DOHH2 (cell line): ENCODE results near the gene FAM32A.

Experiments
- H3F3A ChIP-seq: fragments of 200-600 bp; sonication (generic), shearing (Covaris generic); 2 replicates; pipeline ENCODE4 v1.6.0; 2016; ENCODE audit warnings: antibody characterized with exemption, mild to moderate bottlenecking; ENCODE audit not compliant: control insufficient read depth, insufficient read depth
- H3K27ac ChIP-seq: fragments of 200-600 bp; sonication (generic); 2 replicates; pipeline ENCODE4 v1.5.1; 2014; ENCODE audit warnings: low read depth, mild to moderate bottlenecking, low read length, moderate library complexity
- H3K27me3 ChIP-seq: fragments of 200-600 bp; sonication (generic); 2 replicates; pipeline ENCODE4 v1.6.1; 2014; ENCODE audit warnings: mild to moderate bottlenecking, low read length, mixed read lengths; ENCODE audit not compliant: control insufficient read depth
- H3K36me3 ChIP-seq: fragments of 200-600 bp; sonication (generic); 2 replicates; pipeline ENCODE4 v1.6.1; 2014; ENCODE audit warnings: mild to moderate bottlenecking, low read length, moderate library complexity, mixed read lengths; ENCODE audit not compliant: control insufficient read depth
- H3K4me1 ChIP-seq: fragments of 200-600 bp; sonication (generic); 2 replicates; pipeline ENCODE4 v1.6.1; 2014; ENCODE audit warnings: mild to moderate bottlenecking, low read length, mixed read lengths; ENCODE audit not compliant: control insufficient read depth
- H3K4me2 ChIP-seq: fragments of 200-600 bp; sonication (generic); 2 replicates; pipeline ENCODE4 v1.6.0; 2014; ENCODE audit warnings: mild to moderate bottlenecking, low read length, moderate library complexity
- H3K4me3 ChIP-seq: fragments of 200-600 bp; sonication (generic); 2 replicates; pipeline ENCODE4 v1.5.1; 2014; ENCODE audit warnings: mild to moderate bottlenecking, low read length, mixed read lengths
- H3K79me2 ChIP-seq: fragments of 200-600 bp; sonication (generic); 2 replicates; pipeline ENCODE4 v1.6.1; 2014; ENCODE audit warnings: mild to moderate bottlenecking, low read length, mixed read lengths; ENCODE audit not compliant: control insufficient read depth
- H3K9me2 ChIP-seq: fragments of 200-600 bp; sonication (generic); replicated peaks from 2 replicates; pipeline ENCODE4 v1.6.1; 2014; ENCODE audit warnings: mild to moderate bottlenecking, low read length, mixed read lengths; ENCODE audit not compliant: control insufficient read depth
- H3K9me3 ChIP-seq: fragments of 200-600 bp; sonication (generic); 2 replicates; pipeline ENCODE4 v1.6.1; 2014; ENCODE audit warnings: antibody characterized with exemption, low read length, mixed read lengths; ENCODE audit not compliant: control insufficient read depth, insufficient read depth
- H4K20me1 ChIP-seq: fragments of 200-600 bp; sonication (generic); 2 replicates; pipeline ENCODE4 v1.6.0; 2014; ENCODE audit warnings: low read depth, mild to moderate bottlenecking, antibody characterized with exemption, low read length, moderate library complexity; ENCODE audit not compliant: control insufficient read depth, insufficient read depth
- EZH2phosphoT487 ChIP-seq: fragments of 200-600 bp; sonication (generic); IDR thresholded peaks from 2 replicates; pipeline ENCODE4 v1.6.1; 2017; ENCODE audit warnings: borderline replicate concordance, mild to moderate bottlenecking, antibody characterized with exemption, low read length, moderate library complexity, mixed read lengths
- TF ChIP-seq, protein P1 (sequence below): fragments of 200-600 bp; sonication (generic); IDR thresholded peaks from one replicate; pipeline ENCODE4 v1.5.1; 2014; ENCODE audit warnings: antibody characterized with exemption, mild to moderate bottlenecking, low read depth, low read length; ENCODE audit not compliant: poor library complexity, severe bottlenecking

FAM32A gene

DNA sequence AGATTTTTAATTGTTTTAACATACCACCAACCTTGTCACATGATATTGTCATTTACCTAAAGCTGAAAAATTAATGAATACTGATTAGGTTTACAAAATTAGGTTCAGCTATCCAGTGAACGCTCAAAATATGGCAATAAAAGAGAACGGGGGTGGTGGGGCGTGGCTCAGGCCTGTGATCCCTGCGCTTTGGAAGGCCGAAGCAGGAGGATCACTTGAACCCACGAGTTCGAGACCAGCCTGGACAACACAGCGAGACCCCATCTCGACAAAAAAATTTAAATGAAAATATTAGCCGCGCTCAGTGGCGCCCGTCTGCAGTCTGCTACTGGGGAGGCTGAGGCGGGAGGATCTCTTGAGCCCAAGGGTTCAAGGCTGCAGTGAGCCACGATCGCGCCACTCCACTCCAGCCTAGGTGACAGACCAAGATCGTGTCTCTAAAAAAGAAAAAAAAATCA lies 516 bp upstream of the FAM32A start:
- no peak overlapping the region for H3K27ac ChIP-seq
- H3K9me3 ChIP-seq = no peaks in the 10 kb centered on the region
- H3K4me1 ChIP-seq = peaks cover 34% of the 10 kb centered on the region
- H3K4me3 ChIP-seq = peak overlapping the region; percentile 96
- peak overlapping the region; percentile 63 for H3K4me2 ChIP-seq
- H3K79me2 ChIP-seq = peaks cover 29% of the 10 kb centered on the region
- peaks cover 29% of the 10 kb centered on the region for H3K36me3 ChIP-seq
- H3K27me3 ChIP-seq = no peaks in the 10 kb centered on the region
- TF ChIP-seq, protein P1, sequence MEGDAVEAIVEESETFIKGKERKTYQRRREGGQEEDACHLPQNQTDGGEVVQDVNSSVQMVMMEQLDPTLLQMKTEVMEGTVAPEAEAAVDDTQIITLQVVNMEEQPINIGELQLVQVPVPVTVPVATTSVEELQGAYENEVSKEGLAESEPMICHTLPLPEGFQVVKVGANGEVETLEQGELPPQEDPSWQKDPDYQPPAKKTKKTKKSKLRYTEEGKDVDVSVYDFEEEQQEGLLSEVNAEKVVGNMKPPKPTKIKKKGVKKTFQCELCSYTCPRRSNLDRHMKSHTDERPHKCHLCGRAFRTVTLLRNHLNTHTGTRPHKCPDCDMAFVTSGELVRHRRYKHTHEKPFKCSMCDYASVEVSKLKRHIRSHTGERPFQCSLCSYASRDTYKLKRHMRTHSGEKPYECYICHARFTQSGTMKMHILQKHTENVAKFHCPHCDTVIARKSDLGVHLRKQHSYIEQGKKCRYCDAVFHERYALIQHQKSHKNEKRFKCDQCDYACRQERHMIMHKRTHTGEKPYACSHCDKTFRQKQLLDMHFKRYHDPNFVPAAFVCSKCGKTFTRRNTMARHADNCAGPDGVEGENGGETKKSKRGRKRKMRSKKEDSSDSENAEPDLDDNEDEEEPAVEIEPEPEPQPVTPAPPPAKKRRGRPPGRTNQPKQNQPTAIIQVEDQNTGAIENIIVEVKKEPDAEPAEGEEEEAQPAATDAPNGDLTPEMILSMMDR = no peak
- no peak for TF ChIP-seq EZH2phosphoT487
- H3F3A ChIP-seq = 0 out of 2 replicates have a peak, but pooled peaks cover 4% of the 10 kb centered on the region
- H3K9me2 ChIP-seq = no peaks in the 10 kb centered on the region
- H4K20me1 ChIP-seq = no peaks in the 10 kb centered on the region

DNA sequence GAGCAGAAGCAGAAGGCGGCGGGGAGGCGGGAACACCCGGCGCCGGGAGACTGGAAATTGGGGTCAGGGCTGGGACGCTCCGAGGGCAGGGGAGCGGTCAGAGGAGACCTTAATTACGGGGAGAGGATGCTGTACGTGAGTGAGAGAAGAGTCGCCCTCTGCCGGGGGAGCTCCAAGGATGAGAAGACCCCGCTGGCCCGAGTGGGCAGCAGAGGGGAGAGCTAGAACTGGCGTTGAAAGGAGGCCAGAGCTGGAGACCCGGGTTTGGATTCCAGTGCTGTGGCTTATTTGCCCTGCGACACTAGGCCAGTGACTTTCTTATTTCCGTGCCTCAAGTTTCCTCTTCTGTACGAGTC lies 536 bp downstream of the FAM32A start:
- Histone ChIP-seq H4K20me1 (no peaks in the 10 kb centered on the region), H3K27me3 (no peaks in the 10 kb centered on the region), H3K9me3 (no peaks in the 10 kb centered on the region), H3K9me2 (no peaks in the 10 kb centered on the region), H3K4me2 (peak overlapping the region; percentile 83), H3K27ac (peak overlapping the region; percentile 54), H3K36me3 (peaks cover 40% of the 10 kb centered on the region), H3F3A (0 out of 2 replicates have a peak, but pooled peaks cover 4% of the 10 kb centered on the region), H3K4me3 (peak overlapping the region; percentile 96), H3K4me1 (peaks cover 34% of the 10 kb centered on the region), H3K79me2 (peaks cover 29% of the 10 kb centered on the region)
- TF ChIP-seq, protein P1 = peak; percentile 58
- no peak for TF ChIP-seq EZH2phosphoT487

DNA sequence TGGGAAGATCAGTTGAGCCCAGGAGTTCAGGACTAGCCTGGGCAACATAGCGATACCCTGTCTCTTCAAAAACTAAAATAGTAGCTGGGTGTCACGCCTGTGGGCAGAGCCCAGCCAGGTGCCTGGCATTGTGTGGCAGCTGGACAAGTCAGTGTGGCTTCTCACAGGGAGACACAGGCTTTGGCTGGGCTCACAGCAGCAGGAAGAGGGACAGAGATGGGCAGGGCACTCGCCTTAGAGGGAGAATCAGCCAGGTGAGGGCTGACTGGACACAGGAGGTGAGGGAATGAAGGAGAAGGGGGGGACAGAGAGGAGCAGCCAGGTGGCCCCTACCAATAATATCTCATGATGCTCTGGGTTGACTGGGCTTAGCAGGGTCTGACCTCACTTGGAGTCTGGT lies 3.3 kb downstream of the FAM32A start:
- H4K20me1 ChIP-seq = no peaks in the 10 kb centered on the region
- no peaks in the 10 kb centered on the region for H3K27me3 ChIP-seq
- peaks cover 58% of the 10 kb centered on the region for H3K36me3 ChIP-seq
- no peak for TF ChIP-seq EZH2phosphoT487
- TF ChIP-seq, protein P1 = no peak
- peaks cover 15% of the 10 kb centered on the region for H3K4me1 ChIP-seq
- no peaks in the 10 kb centered on the region for H3K9me2 ChIP-seq
- H3K4me3 ChIP-seq = no peak overlapping the region
- H3K9me3 ChIP-seq = no peaks in the 10 kb centered on the region
- H3F3A ChIP-seq = peaks cover 2% of the 10 kb centered on the region; the same call in 1 of the 2 replicates
- H3K4me2 ChIP-seq = no peak overlapping the region
- H3K79me2 ChIP-seq = peaks cover 29% of the 10 kb centered on the region
- H3K27ac ChIP-seq = no peak overlapping the region

DNA sequence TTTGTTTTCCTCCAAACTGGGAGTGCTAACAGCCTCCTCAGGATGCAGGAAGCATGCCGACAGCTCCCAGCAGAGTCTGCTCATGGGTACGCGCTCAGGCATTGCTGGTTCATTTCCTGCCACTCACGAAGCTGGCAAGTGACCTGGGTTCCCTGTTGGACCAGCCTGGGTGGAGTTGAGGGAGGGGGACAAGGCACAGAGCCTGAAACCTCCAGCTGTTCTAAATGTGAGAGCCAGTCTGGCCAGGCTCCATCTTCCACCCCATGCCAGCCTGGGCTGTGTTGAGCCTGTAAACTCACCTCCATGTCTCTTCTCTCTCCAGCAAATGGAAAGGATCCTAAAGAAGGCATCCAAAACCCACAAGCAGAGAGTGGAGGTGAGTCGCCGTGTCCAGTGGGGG lies 5.0 kb downstream of the FAM32A start:
- peaks cover 29% of the 10 kb centered on the region for H3K79me2 ChIP-seq
- no peaks in the 10 kb centered on the region for H4K20me1 ChIP-seq
- TF ChIP-seq, protein P1 = no peak
- no peak for TF ChIP-seq EZH2phosphoT487
- no peaks in the 10 kb centered on the region for H3K9me3 ChIP-seq
- peaks cover 10% of the 10 kb centered on the region for H3K4me1 ChIP-seq
- H3K4me3 ChIP-seq = no peak overlapping the region
- H3K9me2 ChIP-seq = no peaks in the 10 kb centered on the region
- H3K27ac ChIP-seq = no peak overlapping the region
- H3F3A ChIP-seq = peaks cover 2% of the 10 kb centered on the region; the same call in 1 of the 2 replicates
- no peak overlapping the region for H3K4me2 ChIP-seq
- H3K27me3 ChIP-seq = no peaks in the 10 kb centered on the region
- H3K36me3 ChIP-seq = peaks cover 60% of the 10 kb centered on the region
